HL-60 (cell line): ENCODE measurements around the gene SLC25A12.
"Not testable (repeated sequence)": the region's sequence is repeated elsewhere in the genome, so short reads cannot be mapped to it uniquely, and the experiment has no call there.

Experiments used
- DNase-seq, 2 experiments: peaks; one replicate each; pipeline ENCODE4 v3.0.0-alpha.2; 2010 to 2020; ENCODE audit warnings: low read depth in 1 of 2, low spot score in 1 of 2
- H3K27ac ChIP-seq: fragments of 250-450 bp; sonication (Bioruptor Pico); replicated peaks from 2 replicates; pipeline ENCODE4 v1.5.1; 2020; ENCODE audit warnings: mild to moderate bottlenecking, moderate library complexity
- H3K27me3 ChIP-seq: fragments of 250-450 bp; sonication (Bioruptor Pico); 2 replicates; pipeline ENCODE4 v1.5.1; 2021; ENCODE audit warnings: mild to moderate bottlenecking, moderate library complexity; ENCODE audit not compliant: insufficient read depth, poor library complexity, severe bottlenecking
- H3K4me3 ChIP-seq: replicated peaks from 2 replicates; pipeline ENCODE4 v1.5.1; 2011; ENCODE audit warnings: mild to moderate bottlenecking, control low read depth, low read length; ENCODE audit not compliant: insufficient read depth
- GABPA ChIP-seq: IDR thresholded peaks from 2 replicates; pipeline ENCODE4 v1.6.1; 2012; ENCODE audit warnings: low read depth
- POLR2AphosphoS5 ChIP-seq: IDR thresholded peaks from 2 replicates; pipeline ENCODE4 v1.6.1; 2012; ENCODE audit warnings: low read depth
- SPI1 ChIP-seq: IDR thresholded peaks from 2 replicates; pipeline ENCODE4 v1.6.1; 2012; ENCODE audit warnings: low read depth, mild to moderate bottlenecking, borderline replicate concordance
- TF ChIP-seq, protein P1 (sequence below): IDR thresholded peaks from one replicate; pipeline ENCODE4 v1.5.1; 2011; ENCODE audit warnings: low read length, control low read depth, inconsistent platforms; ENCODE audit not compliant: insufficient read depth
- TF ChIP-seq, protein P2 (sequence below): IDR thresholded peaks from 2 replicates; pipeline ENCODE4 v1.6.1; 2012; ENCODE audit warnings: low read depth; ENCODE audit not compliant: insufficient replicate concordance

Gene SLC25A12

DNA sequence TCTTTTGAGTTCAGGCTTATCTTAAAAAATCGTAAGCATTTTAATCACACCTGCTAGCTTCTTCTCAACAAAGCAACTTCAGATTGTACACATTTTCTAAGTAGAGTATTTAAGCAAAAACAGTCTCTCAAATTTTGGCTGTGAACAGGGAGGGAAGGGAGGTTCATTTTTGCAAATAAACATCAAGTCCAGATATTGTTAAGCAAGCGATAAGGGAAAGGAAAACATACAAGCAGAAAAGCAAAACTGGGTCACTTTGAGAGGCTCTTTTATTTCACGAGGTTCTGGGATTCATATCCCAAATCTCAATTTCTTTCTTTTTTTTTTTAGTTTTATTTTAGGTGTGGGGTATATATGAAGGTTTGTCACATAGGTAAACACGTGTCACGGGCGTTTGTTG lies 79.9 kb downstream of the SLC25A12 start:
- no peaks in the 10 kb centered on the region for H3K27me3 ChIP-seq
- no peak for DNase-seq
- TF ChIP-seq POLR2AphosphoS5 (no peak), GABPA (no peak), SPI1 (no peak)
- TF ChIP-seq, protein P1, sequence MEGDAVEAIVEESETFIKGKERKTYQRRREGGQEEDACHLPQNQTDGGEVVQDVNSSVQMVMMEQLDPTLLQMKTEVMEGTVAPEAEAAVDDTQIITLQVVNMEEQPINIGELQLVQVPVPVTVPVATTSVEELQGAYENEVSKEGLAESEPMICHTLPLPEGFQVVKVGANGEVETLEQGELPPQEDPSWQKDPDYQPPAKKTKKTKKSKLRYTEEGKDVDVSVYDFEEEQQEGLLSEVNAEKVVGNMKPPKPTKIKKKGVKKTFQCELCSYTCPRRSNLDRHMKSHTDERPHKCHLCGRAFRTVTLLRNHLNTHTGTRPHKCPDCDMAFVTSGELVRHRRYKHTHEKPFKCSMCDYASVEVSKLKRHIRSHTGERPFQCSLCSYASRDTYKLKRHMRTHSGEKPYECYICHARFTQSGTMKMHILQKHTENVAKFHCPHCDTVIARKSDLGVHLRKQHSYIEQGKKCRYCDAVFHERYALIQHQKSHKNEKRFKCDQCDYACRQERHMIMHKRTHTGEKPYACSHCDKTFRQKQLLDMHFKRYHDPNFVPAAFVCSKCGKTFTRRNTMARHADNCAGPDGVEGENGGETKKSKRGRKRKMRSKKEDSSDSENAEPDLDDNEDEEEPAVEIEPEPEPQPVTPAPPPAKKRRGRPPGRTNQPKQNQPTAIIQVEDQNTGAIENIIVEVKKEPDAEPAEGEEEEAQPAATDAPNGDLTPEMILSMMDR: no peak
- TF ChIP-seq, protein P2, sequence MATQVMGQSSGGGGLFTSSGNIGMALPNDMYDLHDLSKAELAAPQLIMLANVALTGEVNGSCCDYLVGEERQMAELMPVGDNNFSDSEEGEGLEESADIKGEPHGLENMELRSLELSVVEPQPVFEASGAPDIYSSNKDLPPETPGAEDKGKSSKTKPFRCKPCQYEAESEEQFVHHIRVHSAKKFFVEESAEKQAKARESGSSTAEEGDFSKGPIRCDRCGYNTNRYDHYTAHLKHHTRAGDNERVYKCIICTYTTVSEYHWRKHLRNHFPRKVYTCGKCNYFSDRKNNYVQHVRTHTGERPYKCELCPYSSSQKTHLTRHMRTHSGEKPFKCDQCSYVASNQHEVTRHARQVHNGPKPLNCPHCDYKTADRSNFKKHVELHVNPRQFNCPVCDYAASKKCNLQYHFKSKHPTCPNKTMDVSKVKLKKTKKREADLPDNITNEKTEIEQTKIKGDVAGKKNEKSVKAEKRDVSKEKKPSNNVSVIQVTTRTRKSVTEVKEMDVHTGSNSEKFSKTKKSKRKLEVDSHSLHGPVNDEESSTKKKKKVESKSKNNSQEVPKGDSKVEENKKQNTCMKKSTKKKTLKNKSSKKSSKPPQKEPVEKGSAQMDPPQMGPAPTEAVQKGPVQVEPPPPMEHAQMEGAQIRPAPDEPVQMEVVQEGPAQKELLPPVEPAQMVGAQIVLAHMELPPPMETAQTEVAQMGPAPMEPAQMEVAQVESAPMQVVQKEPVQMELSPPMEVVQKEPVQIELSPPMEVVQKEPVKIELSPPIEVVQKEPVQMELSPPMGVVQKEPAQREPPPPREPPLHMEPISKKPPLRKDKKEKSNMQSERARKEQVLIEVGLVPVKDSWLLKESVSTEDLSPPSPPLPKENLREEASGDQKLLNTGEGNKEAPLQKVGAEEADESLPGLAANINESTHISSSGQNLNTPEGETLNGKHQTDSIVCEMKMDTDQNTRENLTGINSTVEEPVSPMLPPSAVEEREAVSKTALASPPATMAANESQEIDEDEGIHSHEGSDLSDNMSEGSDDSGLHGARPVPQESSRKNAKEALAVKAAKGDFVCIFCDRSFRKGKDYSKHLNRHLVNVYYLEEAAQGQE: no peak
- H3K27ac ChIP-seq: no peak overlapping the region
- no peak overlapping the region for H3K4me3 ChIP-seq

DNA sequence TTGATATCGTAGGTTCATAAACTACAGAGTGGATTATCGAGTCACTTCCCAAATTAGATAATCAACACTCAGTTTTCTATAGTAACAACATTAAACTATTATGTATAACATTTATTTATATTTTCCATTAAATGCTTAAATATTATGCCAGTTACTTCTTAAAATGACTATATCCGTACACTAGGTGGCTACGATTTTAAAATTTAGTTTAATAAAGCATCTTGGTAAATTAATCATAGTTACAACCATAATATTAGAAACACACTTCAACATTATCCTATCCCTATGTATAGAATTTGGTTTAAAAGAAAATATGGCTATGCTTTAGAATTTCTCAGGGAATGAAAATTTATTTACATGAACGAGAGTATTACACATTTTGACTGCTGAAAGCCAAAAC lies 80.3 kb downstream of the SLC25A12 start:
- H3K27ac ChIP-seq: no peak overlapping the region
- no peak overlapping the region for H3K4me3 ChIP-seq
- TF ChIP-seq POLR2AphosphoS5: no peak
- TF ChIP-seq SPI1: no peak
- TF ChIP-seq GABPA: no peak
- H3K27me3 ChIP-seq: no peaks in the 10 kb centered on the region
- DNase-seq: no peak

DNA sequence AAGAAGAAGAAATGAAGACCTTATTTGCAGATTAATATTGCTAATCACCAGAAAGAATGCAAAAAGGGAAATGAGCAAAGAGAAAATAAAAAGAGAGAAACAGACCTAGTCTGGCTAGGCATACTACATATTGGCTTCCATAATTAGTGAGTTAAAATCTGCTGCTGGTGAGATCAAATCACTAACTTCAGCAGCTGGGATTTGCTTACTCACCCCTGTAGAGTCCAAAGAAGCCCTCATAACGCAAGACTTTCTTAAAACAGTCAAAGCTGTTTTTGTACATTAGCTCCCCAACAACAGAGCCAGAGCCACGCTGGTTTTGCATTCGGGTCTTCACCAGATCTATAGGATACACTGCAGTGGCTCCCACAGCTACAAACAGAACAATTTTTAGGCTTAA lies 80.9 kb downstream of the SLC25A12 start:
- TF ChIP-seq POLR2AphosphoS5: no peak
- DNase-seq: no peak
- no peak overlapping the region for H3K4me3 ChIP-seq
- no peaks in the 10 kb centered on the region for H3K27me3 ChIP-seq
- H3K27ac ChIP-seq: no peak overlapping the region

DNA sequence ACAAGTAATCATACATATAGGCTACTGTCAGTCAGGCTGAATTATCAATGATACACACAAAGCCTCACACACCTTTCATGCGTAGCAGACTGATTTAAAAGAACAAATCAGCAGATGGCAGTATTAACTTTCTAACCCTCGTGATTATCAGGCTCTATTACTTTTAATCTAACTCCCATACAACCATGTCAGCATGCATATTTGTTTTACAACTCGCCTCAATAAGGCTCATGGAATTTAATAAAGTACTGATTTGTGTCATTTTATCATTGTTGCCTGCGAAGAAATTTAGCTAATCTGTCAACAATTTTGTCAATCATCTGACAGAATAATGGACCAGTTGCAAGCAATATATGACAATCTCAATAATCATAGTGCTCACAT lies 82.8 kb downstream of the SLC25A12 start:
- DNase-seq: no peak
- no peaks in the 10 kb centered on the region for H3K27me3 ChIP-seq
- no peak for TF ChIP-seq SPI1
- TF ChIP-seq, protein P2: no peak
- TF ChIP-seq GABPA: no peak

DNA sequence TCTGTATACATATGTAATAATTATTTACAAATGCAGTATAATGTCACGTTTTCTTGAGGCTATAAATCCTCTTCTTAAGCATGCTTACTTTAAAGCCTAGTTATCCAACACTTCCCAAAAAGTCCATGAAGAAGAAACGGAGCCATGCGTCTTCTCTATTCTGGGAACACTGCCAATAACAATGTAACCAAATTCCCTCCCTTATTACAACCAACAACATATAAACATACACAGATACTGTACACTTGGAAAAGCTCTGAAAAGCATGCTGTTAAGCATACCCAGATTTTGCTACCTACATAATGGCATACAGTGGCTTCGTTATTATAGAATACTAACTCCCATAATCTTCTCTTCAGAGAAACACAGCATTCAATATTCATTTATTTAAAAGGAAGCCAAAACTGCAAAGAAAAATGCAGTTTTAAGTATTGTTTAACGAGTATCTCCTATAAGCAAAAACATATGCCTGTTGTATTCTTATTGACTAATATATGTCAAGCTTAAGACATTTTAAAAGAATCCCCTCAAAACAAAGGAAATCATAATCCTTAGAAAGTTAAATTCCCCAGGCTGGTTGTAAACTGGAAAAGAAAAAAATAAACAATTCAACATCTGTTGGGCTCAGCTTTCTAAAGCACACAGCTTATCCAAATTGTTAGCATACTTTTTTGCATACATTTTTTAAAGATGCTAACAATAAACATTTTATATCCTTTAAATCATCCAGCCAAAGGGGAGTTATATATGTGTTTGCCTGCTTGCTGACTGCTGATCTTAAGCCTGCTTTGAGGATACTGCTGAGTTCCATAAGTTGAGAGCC lies 83.4 kb downstream of the SLC25A12 start:
- TF ChIP-seq SPI1: no peak
- Histone ChIP-seq H3K4me3 (no peak overlapping the region), H3K27me3 (no peaks in the 10 kb centered on the region), H3K27ac (no peak overlapping the region)
- DNase-seq: no peak

More for the DNA sequence above, 82.8 kb downstream of the SLC25A12 start:
- no peak overlapping the region for H3K4me3 ChIP-seq
- no peak overlapping the region for H3K27ac ChIP-seq

DNA sequence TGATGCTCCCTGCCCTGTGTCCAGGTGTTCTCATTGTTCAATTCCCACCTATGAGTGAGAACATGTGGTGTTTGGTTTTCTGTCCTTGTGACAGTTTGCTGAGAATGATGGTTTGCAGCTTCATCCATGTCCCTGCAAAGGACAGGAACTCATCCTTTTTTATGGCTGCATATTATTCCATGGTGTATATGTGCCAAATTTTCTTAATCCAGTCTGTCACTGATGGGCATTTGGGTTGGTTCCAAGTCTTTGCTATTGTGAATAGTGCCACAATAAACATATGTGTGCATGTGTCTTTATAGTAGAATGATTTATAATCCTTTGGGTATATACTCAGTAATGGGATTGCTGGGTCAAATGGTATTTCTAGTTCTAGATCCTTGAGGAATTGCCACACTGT lies 85.2 kb downstream of the SLC25A12 start:
- not testable (repeated sequence) for H3K27ac ChIP-seq, DNase-seq, H3K27me3 ChIP-seq, H3K4me3 ChIP-seq
